GM21619 (cell line): ENCODE data around the gene DYNC1I2.
"Not testable (repeated sequence)": the region's sequence is repeated elsewhere in the genome, so short reads cannot be mapped to it uniquely, and the experiment has no call there.

ENCODE experiments used
- ATAC-seq: cut with Tn5 transposase; IDR thresholded peaks from one replicate; pipeline ENCODE4 v1.9.1; 2021; ENCODE audit not compliant: unreplicated experiment

Gene DYNC1I2

GRCh38 chr2:171712051-171712450 is 24.8 kb downstream of the DYNC1I2 start:
- ATAC-seq = no peak

GRCh38 chr2:171718720-171719119 is 31.5 kb downstream of the DYNC1I2 start:
- ATAC-seq = peak; percentile 94

- no peak for ATAC-seq
Measured at GRCh38 chr2:171719660-171720059, 32.4 kb downstream of the DYNC1I2 start.

- no peak for ATAC-seq
Measured at GRCh38 chr2:171723716-171724683, 36.7 kb downstream of the DYNC1I2 start.

GRCh38 chr2:171726847-171727450 is 39.7 kb downstream of the DYNC1I2 start:
- no peak for ATAC-seq

- no peak for ATAC-seq
Measured at GRCh38 chr2:171728989-171729951, 42.0 kb downstream of the DYNC1I2 start.

- ATAC-seq = no peak
Measured at GRCh38 chr2:171729952-171730317, 42.7 kb downstream of the DYNC1I2 start.

GRCh38 chr2:171735991-171736710 is 48.9 kb downstream of the DYNC1I2 start:
- ATAC-seq = no peak

GRCh38 chr2:171741189-171741588 is 53.9 kb downstream of the DYNC1I2 start:
- ATAC-seq = no peak

GRCh38 chr2:171742760-171743159 is 55.5 kb downstream of the DYNC1I2 start:
- no peak for ATAC-seq

- ATAC-seq = no peak
Measured at GRCh38 chr2:171745141-171745540, 57.9 kb downstream of the DYNC1I2 start.

GRCh38 chr2:171745806-171746205 is 58.5 kb downstream of the DYNC1I2 start:
- no peak for ATAC-seq

- no peak for ATAC-seq
Measured at GRCh38 chr2:171747371-171747770, 60.1 kb downstream of the DYNC1I2 start.

- ATAC-seq = no peak
Measured at GRCh38 chr2:171754254-171754939, 67.1 kb downstream of the DYNC1I2 start.

GRCh38 chr2:171758762-171759161 is 71.5 kb downstream of the DYNC1I2 start:
- not testable (repeated sequence) for ATAC-seq

GRCh38 chr2:171761176-171761575 is 73.9 kb downstream of the DYNC1I2 start:
- ATAC-seq = not testable (repeated sequence)

- no peak for ATAC-seq
Measured at GRCh38 chr2:171762879-171763573, 75.8 kb downstream of the DYNC1I2 start.

GRCh38 chr2:171763602-171764001 is 76.3 kb downstream of the DYNC1I2 start:
- ATAC-seq = no peak

- ATAC-seq = no peak
Measured at GRCh38 chr2:171771463-171771862, 84.2 kb downstream of the DYNC1I2 start.
